AML-193 (cell line): ENCODE measurements around the gene UFM1.
"Not testable (repeated sequence)": the region's sequence is repeated elsewhere in the genome, so short reads cannot be mapped to it uniquely, and the experiment has no call there.

Experiments used
- DNase-seq, 2 experiments: peaks; one replicate each; lab custom pipeline; 2025; lab: John Stamatoyannopoulos, UW

UFM1 gene

GRCh38 chr13:38349390-38350113 is at the start of gene UFM1:
Gene UFM1, plus strand, starts transcription at chr13:38349851. Its CDS starts 69 bp downstream, at chr13:38349920.
- DNase-seq: peak; percentile 97 to 98

- DNase-seq: no peak
Observed at GRCh38 chr13:38301236-38301635, 48.4 kb upstream of the UFM1 start.

- no peak for DNase-seq
Observed at GRCh38 chr13:38303816-38304320, 45.8 kb upstream of the UFM1 start.

GRCh38 chr13:38308736-38309135 is 40.9 kb upstream of the UFM1 start:
- no peak for DNase-seq

- no peak for DNase-seq
Observed at GRCh38 chr13:38309397-38309796, 40.3 kb upstream of the UFM1 start.

- not testable (repeated sequence) for DNase-seq
Observed at GRCh38 chr13:38311175-38311574, 38.5 kb upstream of the UFM1 start.

- no peak for DNase-seq
Observed at GRCh38 chr13:38316129-38316528, 33.5 kb upstream of the UFM1 start.

- no peak for DNase-seq
Observed at GRCh38 chr13:38321654-38322053, 28.0 kb upstream of the UFM1 start.

- no peak for DNase-seq
Observed at GRCh38 chr13:38325426-38325825, 24.2 kb upstream of the UFM1 start.

GRCh38 chr13:38328699-38329098 is 21.0 kb upstream of the UFM1 start:
- DNase-seq: no peak

GRCh38 chr13:38334845-38335244 is 14.8 kb upstream of the UFM1 start:
- DNase-seq: no peak

- no peak for DNase-seq
Observed at GRCh38 chr13:38338089-38338488, 11.6 kb upstream of the UFM1 start.

- DNase-seq: no peak
Observed at GRCh38 chr13:38340624-38341023, 9.0 kb upstream of the UFM1 start.

GRCh38 chr13:38341149-38341692 is 8.4 kb upstream of the UFM1 start:
- DNase-seq: no peak

GRCh38 chr13:38346764-38347163 is 2.9 kb upstream of the UFM1 start:
- no peak for DNase-seq

- peak in 1 of 2 experiments; percentile 45 for DNase-seq
Observed at GRCh38 chr13:38348861-38349389, 726 bp upstream of the UFM1 start.

- DNase-seq: peak; percentile 9 to 39
Observed at GRCh38 chr13:38350114-38350617, 515 bp downstream of the UFM1 start.

- no peak for DNase-seq
Observed at GRCh38 chr13:38355595-38356119, 6.0 kb downstream of the UFM1 start.

- no peak for DNase-seq
Observed at GRCh38 chr13:38358684-38359083, 9.0 kb downstream of the UFM1 start.

- no peak for DNase-seq
Observed at GRCh38 chr13:38361542-38362262, 12.1 kb downstream of the UFM1 start.

- DNase-seq: no peak
Observed at GRCh38 chr13:38363219-38363618, 13.6 kb downstream of the UFM1 start.

- DNase-seq: not testable (repeated sequence)
Observed at GRCh38 chr13:38363746-38364145, 14.1 kb downstream of the UFM1 start.
